ENCODE data around the gene ATPAF1. TPM values are rescaled to one million over a fixed set of nuclear protein-coding genes. Genes with fewer than 3 reads are reported as not detected.

ATPAF1 gene
- total RNA-seq, 4 donors from 2014 or later: 44.7 to 92.5 (median 46.6) TPM

- TF ChIP-seq CTCF (IDR thresholded peaks at IDR 0.05; ENCODE audit: low read depth): no peak
Observed at GRCh38 chr1:46643368-46643775, 24.8 kb downstream of the ATPAF1 start.

GRCh38 chr1:46642115-46642680 lies 26.0 kb downstream of the ATPAF1 start:
- TF ChIP-seq CTCF (IDR thresholded peaks at IDR 0.05; ENCODE audit: low read depth): no peak

GRCh38 chr1:46639547-46639946 lies 28.6 kb downstream of the ATPAF1 start:
- TF ChIP-seq CTCF (IDR thresholded peaks at IDR 0.05; ENCODE audit: low read depth): no peak

GRCh38 chr1:46638921-46639320 lies 29.2 kb downstream of the ATPAF1 start:
- TF ChIP-seq CTCF (IDR thresholded peaks at IDR 0.05; ENCODE audit: low read depth): no peak

- TF ChIP-seq CTCF (IDR thresholded peaks at IDR 0.05; ENCODE audit: low read depth): no peak
Observed at GRCh38 chr1:46637444-46638083, 30.6 kb downstream of the ATPAF1 start.

GRCh38 chr1:46635205-46635604 lies 33.0 kb downstream of the ATPAF1 start:
- no peak for TF ChIP-seq CTCF (IDR thresholded peaks at IDR 0.05; ENCODE audit: low read depth)

- TF ChIP-seq CTCF (IDR thresholded peaks at IDR 0.05; ENCODE audit: low read depth): no peak
Observed at GRCh38 chr1:46630719-46631118, 37.4 kb downstream of the ATPAF1 start.
